Hepatocyte (in vitro differentiated cells): ENCODE measurements around the gene SLC22A23. TPM values are rescaled to one million over a fixed set of nuclear protein-coding genes. Genes with fewer than 3 reads are reported as not detected.

Experiments used
- DNase-seq: peaks from one replicate; pipeline ENCODE4 v3.0.0-alpha.2; 2016; ENCODE audit warnings: low spot score
- H2AFZ ChIP-seq: fragments of 200-600 bp; sonication (generic); 2 replicates; pipeline ENCODE4 v1.6.0; 2016; ENCODE audit warnings: antibody characterized with exemption, mild to moderate bottlenecking
- H3K27ac ChIP-seq: fragments of 200-600 bp; sonication (generic); 2 replicates; pipeline ENCODE4 v1.5.1; 2016; ENCODE audit warnings: mild to moderate bottlenecking
- H3K27me3 ChIP-seq: fragments of 200-600 bp; sonication (generic); 2 replicates; pipeline ENCODE4 v1.6.1; 2016
- H3K36me3 ChIP-seq: fragments of 200-600 bp; sonication (generic); replicated peaks from 2 replicates; pipeline ENCODE4 v1.5.1; 2016; ENCODE audit warnings: low read depth; ENCODE audit not compliant: insufficient read depth
- H3K4me1 ChIP-seq: fragments of 200-600 bp; sonication (generic); 2 replicates; pipeline ENCODE4 v1.5.1; 2016; ENCODE audit warnings: mild to moderate bottlenecking, moderate library complexity; ENCODE audit not compliant: insufficient read depth
- H3K4me2 ChIP-seq: fragments of 200-600 bp; sonication (generic); 2 replicates; pipeline ENCODE4 v1.6.0; 2016
- H3K4me3 ChIP-seq: fragments of 200-600 bp; sonication (generic); 2 replicates; pipeline ENCODE4 v1.5.1; 2016; ENCODE audit warnings: mild to moderate bottlenecking
- H3K79me2 ChIP-seq: fragments of 200-600 bp; sonication (generic); 2 replicates; pipeline ENCODE4 v1.6.0; 2017; ENCODE audit warnings: mild to moderate bottlenecking
- H3K9me2 ChIP-seq: fragments of 200-600 bp; sonication (generic); replicated peaks from 2 replicates; pipeline ENCODE4 v1.6.0; 2017; ENCODE audit warnings: mild to moderate bottlenecking; ENCODE audit not compliant: insufficient read depth
- H3K9me3 ChIP-seq: fragments of 200-600 bp; sonication (generic); 2 replicates; pipeline ENCODE4 v1.5.1; 2016; ENCODE audit warnings: low read depth, mild to moderate bottlenecking
- H4K20me1 ChIP-seq: fragments of 200-600 bp; sonication (generic); 2 replicates; pipeline ENCODE4 v1.6.0; 2016; ENCODE audit warnings: mild to moderate bottlenecking; ENCODE audit not compliant: insufficient read depth, poor library complexity, severe bottlenecking
- CTCF ChIP-seq: fragments of 200-600 bp; sonication (generic); IDR thresholded peaks from 2 replicates; pipeline ENCODE4 v1.5.1; 2016; ENCODE audit warnings: antibody characterized with exemption, mild to moderate bottlenecking; ENCODE audit not compliant: poor library complexity
- EZH2 ChIP-seq: fragments of 200-600 bp; sonication (generic); IDR thresholded peaks from 2 replicates; pipeline ENCODE4 v1.6.1; 2016; ENCODE audit warnings: antibody characterized with exemption, mild to moderate bottlenecking, borderline replicate concordance
- EZH2phosphoT487 ChIP-seq: fragments of 200-600 bp; sonication (generic); IDR thresholded peaks from one replicate; pipeline ENCODE4 v1.6.1; 2018; ENCODE audit warnings: antibody characterized with exemption, mild to moderate bottlenecking, low read depth, moderate library complexity; ENCODE audit not compliant: unreplicated experiment, severe bottlenecking
- WGBS: methylation state at CpG from one replicate; pipeline ENCODE4 v1.1.6; 2016; ENCODE audit warnings: low lambda C conversion rate; ENCODE audit errors: missing lambda C conversion rate; 5-methylcytosine and 5-hydroxymethylcytosine counted together
- polyA plus RNA-seq: library from polyadenylated mRNA; unstranded; fragments of >200 nt; fragmentation: Nextera tagmentation; extraction: Ambion mirVana; gene quantifications from 2 replicates; pipeline ENCODE4 v1.2.1, GENCODE V29; 2016
- total RNA-seq: library from RNA; depleted of rRNA; stranded (reverse); fragments of >200 nt; gene quantifications from 2 replicates; pipeline ENCODE4 v1.2.3, GENCODE V29; 2014

The SLC22A23 gene
- total and polyA plus RNA-seq, 2 experiments from 2014 or later, result 14.3 to 14.8 TPM

- no peak for DNase-seq
- Histone ChIP-seq H3K27me3 (peaks cover 20% of the 10 kb centered on the region), H3K9me2 (no peaks in the 10 kb centered on the region), H3K36me3 (no peaks in the 10 kb centered on the region), H3K27ac (no peak overlapping the region), H3K9me3 (no peaks in the 10 kb centered on the region), H3K4me2 (no peak overlapping the region), H3K4me3 (no peak overlapping the region), H4K20me1 (no peaks in the 10 kb centered on the region), H3K79me2 (no peaks in the 10 kb centered on the region), H2AFZ (no peak overlapping the region), H3K4me1 (no peaks in the 10 kb centered on the region)
- 73% methylated on average over 3 of the region's 3 CpGs for WGBS
- TF ChIP-seq EZH2phosphoT487 (no peak), CTCF (no peak), EZH2 (no peak)
These were observed 220.8 kb downstream of the SLC22A23 start for GRCh38 chr6:3236005-3236404.

GRCh38 chr6:3235486-3235885 lies 221.4 kb downstream of the SLC22A23 start:
- peaks cover 20% of the 10 kb centered on the region for H3K27me3 ChIP-seq
- 92% methylated on average over 2 of the region's 2 CpGs for WGBS

GRCh38 chr6:3233904-3234303 lies 222.9 kb downstream of the SLC22A23 start:
- Histone ChIP-seq H3K4me1 (peaks cover 6% of the 10 kb centered on the region), H3K79me2 (no peaks in the 10 kb centered on the region), H3K9me3 (no peaks in the 10 kb centered on the region), H3K27me3 (peaks cover 35% of the 10 kb centered on the region), H3K27ac (no peak overlapping the region), H3K9me2 (no peaks in the 10 kb centered on the region), H3K4me3 (no peak overlapping the region), H4K20me1 (no peaks in the 10 kb centered on the region), H3K4me2 (no peak overlapping the region), H2AFZ (no peak overlapping the region), H3K36me3 (no peaks in the 10 kb centered on the region)
- WGBS, result 70% methylated on average over 3 of the region's 3 CpGs
- DNase-seq, result no peak
- no peak for TF ChIP-seq CTCF
- TF ChIP-seq EZH2, result no peak
- no peak for TF ChIP-seq EZH2phosphoT487

More at GRCh38 chr6:3235486-3235885, 221.4 kb downstream of the SLC22A23 start:
- H3K4me1 ChIP-seq, result no peaks in the 10 kb centered on the region
- H3K4me3 ChIP-seq, result no peak overlapping the region
- no peak for DNase-seq
- no peaks in the 10 kb centered on the region for H3K79me2 ChIP-seq
- H3K4me2 ChIP-seq, result no peak overlapping the region
- H3K36me3 ChIP-seq, result no peaks in the 10 kb centered on the region
- no peaks in the 10 kb centered on the region for H3K9me3 ChIP-seq
- H4K20me1 ChIP-seq, result no peaks in the 10 kb centered on the region
- no peaks in the 10 kb centered on the region for H3K9me2 ChIP-seq
- H3K27ac ChIP-seq, result no peak overlapping the region
- TF ChIP-seq EZH2phosphoT487 (no peak), EZH2 (no peak), CTCF (no peak)
- H2AFZ ChIP-seq, result no peak overlapping the region

GRCh38 chr6:3233321-3233720 lies 223.5 kb downstream of the SLC22A23 start:
- Histone ChIP-seq H4K20me1 (no peaks in the 10 kb centered on the region), H3K9me2 (no peaks in the 10 kb centered on the region), H3K79me2 (no peaks in the 10 kb centered on the region), H2AFZ (no peak overlapping the region), H3K4me2 (no peak overlapping the region), H3K9me3 (no peaks in the 10 kb centered on the region), H3K4me1 (peaks cover 10% of the 10 kb centered on the region), H3K4me3 (no peak overlapping the region), H3K27ac (no peak overlapping the region), H3K36me3 (no peaks in the 10 kb centered on the region), H3K27me3 (peaks cover 39% of the 10 kb centered on the region)
- WGBS, result 86% methylated on average over 3 of the region's 3 CpGs
- TF ChIP-seq EZH2 (no peak), EZH2phosphoT487 (no peak), CTCF (no peak)
- DNase-seq, result no peak
